ENCODE data around the gene DACT3.

DACT3 gene

GRCh38 chr19:46697204-46697960 lies 36.4 kb upstream of the DACT3 start:
- in situ Hi-C loops (cut with MboI; ENCODE audit: low sequenced_read_pairs, unreplicated experiment): no loop called here
- no peak for DNase-seq (ENCODE audit: low spot score)
- TF ChIP-seq CTCF (IDR thresholded peaks at IDR 0.05; ENCODE audit: borderline replicate concordance, control extremely low read depth, extremely low read depth, insufficient read depth, missing control alignments): no peak

- TF ChIP-seq CTCF (IDR thresholded peaks at IDR 0.05; ENCODE audit: borderline replicate concordance, control extremely low read depth, extremely low read depth, insufficient read depth, missing control alignments): no peak
- in situ Hi-C loops (cut with MboI; ENCODE audit: low sequenced_read_pairs, unreplicated experiment): no loop called here
These were observed 35.9 kb upstream of the DACT3 start for GRCh38 chr19:46696866-46697203.

GRCh38 chr19:46696052-46696451 lies 35.1 kb upstream of the DACT3 start:
- DNase-seq (ENCODE audit: low spot score): no peak
- in situ Hi-C loops (cut with MboI; ENCODE audit: low sequenced_read_pairs, unreplicated experiment): no loop called here
- no peak for TF ChIP-seq CTCF (IDR thresholded peaks at IDR 0.05; ENCODE audit: borderline replicate concordance, control extremely low read depth, extremely low read depth, insufficient read depth, missing control alignments)

More at GRCh38 chr19:46696866-46697203, 35.9 kb upstream of the DACT3 start:
- DNase-seq (ENCODE audit: low spot score): no peak

- no peak for TF ChIP-seq CTCF (IDR thresholded peaks at IDR 0.05; ENCODE audit: borderline replicate concordance, control extremely low read depth, extremely low read depth, insufficient read depth, missing control alignments)
- in situ Hi-C loops (cut with MboI; ENCODE audit: low sequenced_read_pairs, unreplicated experiment): no loop called here
- DNase-seq (ENCODE audit: low spot score): no peak
These were observed 32.8 kb upstream of the DACT3 start for GRCh38 chr19:46693760-46694159.

GRCh38 chr19:46692918-46693722 lies 32.1 kb upstream of the DACT3 start:
- in situ Hi-C loops (cut with MboI; ENCODE audit: low sequenced_read_pairs, unreplicated experiment): no loop called here
- DNase-seq (ENCODE audit: low spot score): no peak
- no peak for TF ChIP-seq CTCF (IDR thresholded peaks at IDR 0.05; ENCODE audit: borderline replicate concordance, control extremely low read depth, extremely low read depth, insufficient read depth, missing control alignments)

- no peak for TF ChIP-seq CTCF (IDR thresholded peaks at IDR 0.05; ENCODE audit: borderline replicate concordance, control extremely low read depth, extremely low read depth, insufficient read depth, missing control alignments)
- in situ Hi-C loops (cut with MboI; ENCODE audit: low sequenced_read_pairs, unreplicated experiment): no loop called here
- DNase-seq (ENCODE audit: low spot score): no peak
These were observed 31.0 kb upstream of the DACT3 start for GRCh38 chr19:46691948-46692347.

All from GM13976 (cell line).